NCI-H748 (cell line): Measurements from ENCODE around the gene IGSF21.

Experiments
- DNase-seq: peaks from one replicate; lab custom pipeline; 2025; ENCODE audit not compliant: unreplicated experiment; lab: John Stamatoyannopoulos, UW

Gene IGSF21

GRCh38 chr1:18292531-18292930, 184.9 kb downstream of the IGSF21 start:
- DNase-seq: no peak

GRCh38 chr1:18293291-18293690, 185.7 kb downstream of the IGSF21 start:
- DNase-seq: peak; percentile 43

GRCh38 chr1:18294437-18295176, 187.0 kb downstream of the IGSF21 start:
- DNase-seq: no peak

- no peak for DNase-seq
Measured at GRCh38 chr1:18297896-18298648, 190.5 kb downstream of the IGSF21 start.

GRCh38 chr1:18299441-18300338, 192.1 kb downstream of the IGSF21 start:
- DNase-seq: peak; percentile 88

- no peak for DNase-seq
Measured at GRCh38 chr1:18300376-18300775, 192.8 kb downstream of the IGSF21 start.

DNA sequence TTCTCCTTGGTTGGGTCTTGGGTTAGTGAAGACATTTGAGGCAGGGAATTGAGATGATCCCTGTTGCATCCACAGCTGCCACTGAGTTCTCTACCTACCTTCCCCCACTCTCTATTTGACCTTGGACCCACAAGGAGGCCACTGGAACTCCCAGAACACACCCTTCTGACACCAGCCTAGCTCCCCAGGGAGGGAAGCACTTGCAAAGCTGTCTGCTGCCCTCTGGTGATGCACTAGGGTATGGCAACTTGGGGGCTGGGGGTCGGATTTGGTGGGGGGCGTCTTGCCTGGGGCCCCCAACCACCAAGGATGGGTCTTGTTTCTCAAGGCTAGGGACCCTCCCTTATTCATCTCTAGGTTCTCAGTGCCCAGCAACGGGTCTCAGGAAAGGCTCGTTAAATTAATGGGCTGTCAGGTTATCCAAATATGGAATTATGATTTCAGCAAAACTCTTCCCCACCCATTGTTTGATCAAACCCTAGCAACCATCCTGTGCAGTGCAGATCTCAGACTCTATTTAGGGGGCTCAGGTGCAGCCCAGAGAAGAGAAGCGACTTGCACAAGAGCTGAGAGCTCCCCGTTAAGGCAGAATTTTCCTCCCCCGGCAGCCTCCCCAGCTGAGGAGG, 195.3 kb downstream of the IGSF21 start:
- DNase-seq: peak; percentile 20

GRCh38 chr1:18304151-18304869, 196.7 kb downstream of the IGSF21 start:
- no peak for DNase-seq

GRCh38 chr1:18305182-18305795, 197.7 kb downstream of the IGSF21 start:
- DNase-seq: no peak

DNA sequence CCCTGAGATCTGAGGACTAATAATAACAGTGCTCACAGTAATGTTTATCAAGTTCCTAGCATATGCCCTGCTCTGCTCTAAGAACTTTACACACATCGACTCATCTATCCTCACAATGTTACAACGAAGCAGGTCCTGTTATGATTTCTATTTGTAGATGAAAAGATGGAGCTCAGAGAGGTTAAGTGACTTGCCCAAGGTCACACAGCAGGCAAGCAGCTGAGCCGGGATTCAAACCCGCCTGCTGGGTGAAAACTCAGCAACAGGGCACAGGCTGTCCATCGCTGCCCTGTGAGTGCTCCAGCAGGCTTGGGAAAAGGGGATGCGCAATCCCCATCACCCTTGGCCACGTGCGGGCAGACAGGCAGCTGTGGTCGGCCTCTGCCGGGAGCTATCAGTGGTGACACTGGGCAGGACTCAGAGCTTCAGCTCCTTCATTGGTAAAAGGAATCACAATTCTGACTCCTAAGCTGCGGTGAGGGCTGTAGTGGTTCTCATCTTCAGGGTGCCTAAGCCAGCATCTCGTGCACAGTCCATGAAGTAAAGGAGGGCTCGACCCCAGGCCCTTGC, 199.8 kb downstream of the IGSF21 start:
- no peak for DNase-seq

DNA sequence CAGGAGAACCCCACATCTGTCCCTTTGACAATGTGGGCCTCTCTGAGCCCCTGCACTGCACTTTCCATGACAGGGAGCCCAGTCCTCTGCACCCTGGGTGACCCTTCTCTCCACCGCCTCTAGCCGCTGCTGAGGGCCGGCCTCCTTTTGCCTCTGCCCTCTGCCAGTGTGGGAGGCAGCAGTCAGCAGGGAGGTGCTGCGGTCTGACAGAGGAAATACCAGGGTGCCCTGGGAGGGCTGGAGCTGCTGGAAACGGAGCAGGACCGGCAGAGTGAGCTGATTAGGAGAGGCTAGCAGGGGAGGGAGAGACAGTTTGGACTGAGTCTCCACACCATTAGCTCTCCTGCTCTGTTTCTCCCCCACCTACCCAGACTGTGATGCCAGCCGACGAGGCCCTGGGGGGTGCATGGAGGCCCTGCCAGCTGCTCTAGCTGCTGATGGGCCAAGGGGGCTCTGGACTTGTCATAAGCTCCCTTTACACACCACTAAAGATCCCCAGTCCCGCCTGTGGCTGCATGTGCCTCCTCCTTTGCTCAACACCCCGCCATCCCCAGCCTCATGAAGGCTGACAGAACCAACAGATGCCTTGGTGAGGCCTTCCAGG, 202.1 kb downstream of the IGSF21 start:
- no peak for DNase-seq

DNA sequence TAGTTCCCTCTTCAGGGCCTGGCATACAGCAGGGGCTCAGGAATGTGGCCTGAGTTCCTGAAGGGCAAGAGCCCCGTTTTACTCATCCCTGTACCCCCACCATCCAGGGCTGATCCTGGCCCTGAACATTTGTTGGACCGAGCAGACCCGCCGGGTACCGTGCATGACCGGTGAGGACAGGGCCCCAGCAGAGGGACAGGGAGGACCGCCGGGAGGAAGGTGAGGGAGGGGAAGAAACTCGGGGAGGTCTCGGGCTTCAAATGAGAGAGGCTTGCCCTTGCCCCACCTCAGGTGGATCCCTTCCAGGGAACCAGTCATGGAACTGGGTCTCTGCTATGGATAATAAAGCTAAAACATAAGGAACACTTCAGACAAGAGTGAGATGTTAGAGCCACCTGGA, 205.4 kb downstream of the IGSF21 start:
- no peak for DNase-seq

DNA sequence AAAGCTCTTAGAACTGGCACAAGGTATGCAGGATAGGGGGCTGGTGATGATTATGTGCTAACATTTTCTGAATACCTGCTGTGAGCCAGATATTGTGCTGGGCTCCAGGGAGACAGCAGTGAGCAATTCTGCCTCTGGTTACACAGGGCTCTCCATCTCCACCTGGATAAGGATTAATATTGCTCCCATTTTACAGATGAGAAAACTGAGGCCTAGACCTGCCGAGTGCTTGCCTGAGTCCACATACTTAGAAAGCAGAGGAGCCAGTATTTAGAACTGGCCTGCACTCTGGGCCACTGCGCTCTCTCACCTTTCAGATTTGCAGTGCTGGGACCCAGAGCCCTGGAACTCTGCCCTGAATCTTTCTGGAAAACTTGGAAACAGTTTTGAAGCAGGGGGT, 205.9 kb downstream of the IGSF21 start:
- DNase-seq: no peak

DNA sequence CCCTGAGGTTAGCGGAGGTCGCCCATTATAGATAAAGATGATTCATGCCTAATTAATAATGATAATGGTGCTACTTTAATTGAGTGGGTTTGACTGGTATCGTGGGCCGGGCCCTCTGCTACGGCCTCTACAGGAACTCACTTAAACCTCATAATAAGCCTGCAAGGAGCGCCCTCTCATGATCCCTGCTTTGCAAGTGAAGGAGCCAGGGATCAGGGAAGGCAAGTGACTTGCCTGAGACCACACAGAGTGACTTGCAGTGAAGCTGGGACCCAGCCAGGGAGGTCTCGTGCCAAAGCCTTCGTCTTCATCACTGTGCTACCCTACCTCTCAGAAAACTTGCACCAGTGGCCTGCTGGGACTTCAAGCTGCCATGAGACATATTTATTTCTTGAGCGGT, 206.8 kb downstream of the IGSF21 start:
- no peak for DNase-seq

GRCh38 chr1:18315449-18315848, 207.9 kb downstream of the IGSF21 start:
- DNase-seq: no peak

GRCh38 chr1:18316764-18317163, 209.2 kb downstream of the IGSF21 start:
- no peak for DNase-seq

DNA sequence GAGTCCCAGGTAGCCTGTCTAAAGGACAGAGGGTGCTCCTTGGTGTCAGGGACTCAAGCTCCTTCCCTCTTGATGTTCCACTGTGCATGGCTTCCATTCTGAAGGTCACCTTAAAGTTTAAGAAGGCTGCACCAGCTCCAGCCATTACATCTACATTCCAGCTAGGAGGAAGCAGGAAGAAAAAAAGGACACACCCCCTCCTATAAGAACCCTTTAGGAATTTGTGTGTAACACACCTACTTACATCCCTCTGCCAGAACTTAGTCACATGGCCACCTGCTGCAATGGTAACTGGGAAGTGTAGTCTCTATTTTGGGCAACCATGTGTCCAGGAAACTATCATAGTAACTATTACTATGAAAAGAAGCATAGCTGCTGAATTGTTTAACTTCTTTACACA, 211.5 kb downstream of the IGSF21 start:
- no peak for DNase-seq

GRCh38 chr1:18320051-18320450, 212.5 kb downstream of the IGSF21 start:
- no peak for DNase-seq

- DNase-seq: peak; percentile 10
Measured at GRCh38 chr1:18322368-18323032, 214.9 kb downstream of the IGSF21 start.
